Caco-2 (cell line): Measurements from ENCODE around the gene ZMYND8. TPM values are rescaled to one million over a fixed set of nuclear protein-coding genes. Genes with fewer than 3 reads are reported as not detected.

ENCODE experiments used
- BruUV-seq: library from RNA; stranded (reverse); fragments of 400-500 nt; replicated peaks from 2 replicates; lab custom pipeline; 2021; lab: Mats Ljungman, UMichigan
- CTCF ChIA-PET: fragments of 300-600 bp; sonication (Branson Sonifier 250); formaldehyde crosslinking; loops from one replicate; lab custom pipeline; 2022; ENCODE audit warnings: antibody characterized with exemption; lab: Charles Lee
- POLR2A ChIA-PET: fragments of 300-600 bp; sonication (Branson Sonifier 250); formaldehyde crosslinking; loops from one replicate; lab custom pipeline; 2022; ENCODE audit warnings: antibody characterized with exemption; lab: Charles Lee
- DNase-seq, 2 experiments: peaks; one replicate each; pipeline versions ENCODE4 v3.0.0 to v3.0.0-alpha.2; 2020 to 2022
- H3K27me3 ChIP-seq: replicated peaks from 2 replicates; pipeline ENCODE4 v1.6.0; 2011; ENCODE audit warnings: low read length; ENCODE audit not compliant: control insufficient read depth, insufficient read depth
- H3K36me3 ChIP-seq: 2 replicates; pipeline ENCODE4 v1.5.1; 2011; ENCODE audit warnings: low read length; ENCODE audit not compliant: control insufficient read depth, insufficient read depth
- H3K4me1 ChIP-seq: fragments of 250-450 bp; sonication (Bioruptor Pico); 2 replicates; pipeline ENCODE4 v1.5.1; 2020; ENCODE audit warnings: mild to moderate bottlenecking
- H3K4me3 ChIP-seq: 2 replicates; pipeline ENCODE4 v1.5.1; 2011; ENCODE audit warnings: low read depth, mild to moderate bottlenecking, control low read depth, low read length
- H3K9me3 ChIP-seq: fragments of 250-450 bp; sonication (Bioruptor Pico); 2 replicates; pipeline ENCODE4 v1.5.1; 2020; ENCODE audit warnings: mild to moderate bottlenecking, moderate library complexity
- H3K27ac Mint-ChIP-seq: one replicate; pipeline ENCODE4 v1.8.0; 2022; ENCODE audit warnings: mixed read lengths; ENCODE audit not compliant: unreplicated experiment
- H3K27me3 Mint-ChIP-seq: one replicate; pipeline ENCODE4 v1.8.0; 2022; ENCODE audit warnings: mixed read lengths; ENCODE audit not compliant: insufficient read depth, unreplicated experiment
- H3K36me3 Mint-ChIP-seq: one replicate; pipeline ENCODE4 v1.8.0; 2022; ENCODE audit warnings: mild to moderate bottlenecking, mixed read lengths; ENCODE audit not compliant: insufficient read depth, unreplicated experiment
- H3K4me1 Mint-ChIP-seq: one replicate; pipeline ENCODE4 v1.8.0; 2022; ENCODE audit warnings: low read depth, mixed read lengths; ENCODE audit not compliant: unreplicated experiment
- H3K4me3 Mint-ChIP-seq: one replicate; pipeline ENCODE4 v1.8.0; 2022; ENCODE audit warnings: mild to moderate bottlenecking, moderate library complexity, mixed read lengths; ENCODE audit not compliant: unreplicated experiment
- H3K9me3 Mint-ChIP-seq: one replicate; pipeline ENCODE4 v1.8.0; 2022; ENCODE audit warnings: mixed read lengths; ENCODE audit not compliant: unreplicated experiment
- CTCF ChIP-seq, 2 experiments: fragments of 200-600 bp in 1 of 2; IDR thresholded peaks; 1 replicate in 1 of 2; 2 replicates in 1 of 2; pipeline versions ENCODE4 v1.5.1 to v1.8.0; 2011 to 2022; ENCODE audit warnings: antibody characterized with exemption in 1 of 2, control low read depth in 1 of 2, inconsistent platforms in 1 of 2, low read depth in 1 of 2, low read length in 1 of 2, mild to moderate bottlenecking in 1 of 2, moderate library complexity in 1 of 2; ENCODE audit not compliant: insufficient read depth in 1 of 2, severe bottlenecking in 1 of 2, unreplicated experiment in 1 of 2
- intact Hi-C: fragments of 100-400 bp; cut with micrococcal nuclease; formaldehyde crosslinking; loops from one replicate; pipeline ENCODE4 v1.10.0; 2022; ENCODE audit not compliant: unreplicated experiment
- total RNA-seq: library from RNA; stranded (reverse); gene quantifications from 2 replicates; pipeline ENCODE4 v1.2.3, GENCODE V29; 2022

ZMYND8 gene
- total RNA-seq, 1 experiment from 2014 or later: 194 TPM

GRCh38 chr20:47189060-47189459 lies 167.4 kb downstream of the ZMYND8 start:
- Histone ChIP-seq H3K4me3 (no peak overlapping the region), H3K9me3 (no peaks in the 10 kb centered on the region), H3K27me3 (no peaks in the 10 kb centered on the region), H3K4me1 (no peaks in the 10 kb centered on the region), H3K36me3 (no peaks in the 10 kb centered on the region)
- Mint-ChIP-seq H3K27me3 (no peaks in the 10 kb centered on the region), H3K36me3 (no peaks in the 10 kb centered on the region), H3K27ac (no peak overlapping the region), H3K4me3 (no peak overlapping the region), H3K4me1 (no peaks in the 10 kb centered on the region), H3K9me3 (no peaks in the 10 kb centered on the region)
- intact Hi-C loops: no loop called here
- TF ChIP-seq CTCF (IDR thresholded peaks at IDR 0.05; ENCODE audit: insufficient read depth in 1 of 2, low read depth in 1 of 2, low read length in 1 of 2, severe bottlenecking in 1 of 2, unreplicated experiment in 1 of 2): no peak
- CTCF ChIA-PET: no interaction called here
- no peak for DNase-seq
- POLR2A ChIA-PET: interaction anchor here (0.6 kb wide), 1 partner anchor 739 kb away, joined by 4 read pairs; no protein-coding TSS in a partner anchor
- BruUV-seq: no TSS peak

GRCh38 chr20:47188540-47188939 lies 168.0 kb downstream of the ZMYND8 start:
- DNase-seq: no peak
- ChIA-PET CTCF (no interaction called here), POLR2A (no interaction called here)
- no peaks in the 10 kb centered on the region for H3K4me1 ChIP-seq
- no TSS peak for BruUV-seq
- Mint-ChIP-seq H3K4me3 (no peak overlapping the region), H3K4me1 (no peaks in the 10 kb centered on the region), H3K27me3 (no peaks in the 10 kb centered on the region), H3K36me3 (no peaks in the 10 kb centered on the region), H3K27ac (no peak overlapping the region), H3K9me3 (no peaks in the 10 kb centered on the region)
- no peaks in the 10 kb centered on the region for H3K27me3 ChIP-seq
- no peak for TF ChIP-seq CTCF (IDR thresholded peaks at IDR 0.05; ENCODE audit: insufficient read depth in 1 of 2, low read depth in 1 of 2, low read length in 1 of 2, severe bottlenecking in 1 of 2, unreplicated experiment in 1 of 2)
- intact Hi-C loops: no loop called here
- no peaks in the 10 kb centered on the region for H3K36me3 ChIP-seq
- H3K4me3 ChIP-seq: no peak overlapping the region
- H3K9me3 ChIP-seq: no peaks in the 10 kb centered on the region

DNA sequence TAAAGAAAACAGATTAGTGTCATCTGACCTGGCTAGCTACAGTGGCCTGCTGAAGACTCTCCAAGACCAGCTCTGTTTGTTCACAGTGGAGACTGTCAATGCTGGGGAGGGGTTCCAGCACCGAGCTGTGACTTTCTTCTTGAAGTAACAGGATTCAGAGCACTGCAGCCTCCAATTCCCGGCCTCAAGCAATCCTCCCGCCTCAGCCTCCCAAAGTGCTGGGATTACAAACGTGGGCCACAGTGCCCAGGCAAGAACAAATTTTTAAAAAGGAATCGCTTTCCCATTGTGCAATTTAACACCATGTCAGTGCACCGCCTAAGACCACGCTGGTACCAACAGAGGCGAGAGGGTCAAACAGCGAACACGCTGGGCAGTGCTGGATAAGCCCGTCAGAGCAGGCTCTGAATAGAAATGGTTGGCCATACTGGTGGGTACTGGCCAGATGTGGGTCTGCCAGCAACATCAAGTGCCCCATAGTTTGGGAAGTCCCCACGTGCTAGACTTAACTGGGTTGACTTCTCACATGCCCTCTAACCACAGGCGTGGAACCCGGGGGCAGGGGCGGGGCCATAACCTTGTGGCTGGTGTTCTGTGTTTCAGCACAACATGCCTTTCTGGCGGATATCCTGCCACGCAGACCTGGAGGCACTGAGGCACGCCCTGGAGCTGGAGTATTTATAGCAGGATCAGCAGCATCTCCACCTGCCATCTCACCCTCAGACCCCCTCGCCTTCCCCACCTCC lies 168.9 kb downstream of the ZMYND8 start:
- H3K27me3 Mint-ChIP-seq: no peaks in the 10 kb centered on the region
- Histone ChIP-seq H3K9me3 (no peaks in the 10 kb centered on the region), H3K27me3 (no peaks in the 10 kb centered on the region), H3K4me3 (no peak overlapping the region), H3K36me3 (no peaks in the 10 kb centered on the region), H3K4me1 (no peaks in the 10 kb centered on the region)
- no TSS peak for BruUV-seq
- intact Hi-C loops: no loop called here
- no peak overlapping the region for H3K27ac Mint-ChIP-seq
- H3K36me3 Mint-ChIP-seq: peaks cover 5% of the 10 kb centered on the region
- ChIA-PET CTCF (interaction anchor here (1.2 kb wide), 1 partner anchor 9 kb away, joined by 6 read pairs; no protein-coding TSS in a partner anchor), POLR2A (no interaction called here)
- no peaks in the 10 kb centered on the region for H3K9me3 Mint-ChIP-seq
- no peak overlapping the region for H3K4me3 Mint-ChIP-seq
- no peak for TF ChIP-seq CTCF (IDR thresholded peaks at IDR 0.05; ENCODE audit: insufficient read depth in 1 of 2, low read depth in 1 of 2, low read length in 1 of 2, severe bottlenecking in 1 of 2, unreplicated experiment in 1 of 2)
- no peaks in the 10 kb centered on the region for H3K4me1 Mint-ChIP-seq
- DNase-seq: no peak
